GM19099 (cell line): ENCODE data around the gene ROR1.

Experiments
- POLR2A ChIP-seq: IDR thresholded peaks from 3 replicates; pipeline ENCODE4 v1.6.1; 2011; ENCODE audit warnings: low read depth; ENCODE audit not compliant: insufficient read length; ENCODE audit errors: extremely low read depth

Gene ROR1

DNA sequence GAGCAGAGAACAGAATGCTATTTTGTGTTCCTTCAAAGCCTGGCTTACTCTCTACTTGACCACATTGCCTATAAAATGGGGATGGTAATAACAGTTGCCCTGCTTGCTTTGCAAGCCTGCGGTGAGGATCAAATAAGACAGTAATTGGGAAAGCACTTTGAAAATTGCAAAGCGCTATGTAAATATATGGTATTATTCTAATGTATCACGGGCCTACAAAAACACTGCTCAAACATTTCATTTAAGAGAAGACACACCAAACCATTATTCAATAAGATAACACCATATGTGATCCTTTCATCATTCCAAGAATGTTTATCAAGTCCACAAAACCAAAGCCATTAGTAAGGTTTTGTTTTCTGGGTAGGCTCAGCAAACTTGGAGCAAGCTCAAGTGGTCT is 208.4 kb downstream of the ROR1 start:
- no peak for TF ChIP-seq POLR2A

DNA sequence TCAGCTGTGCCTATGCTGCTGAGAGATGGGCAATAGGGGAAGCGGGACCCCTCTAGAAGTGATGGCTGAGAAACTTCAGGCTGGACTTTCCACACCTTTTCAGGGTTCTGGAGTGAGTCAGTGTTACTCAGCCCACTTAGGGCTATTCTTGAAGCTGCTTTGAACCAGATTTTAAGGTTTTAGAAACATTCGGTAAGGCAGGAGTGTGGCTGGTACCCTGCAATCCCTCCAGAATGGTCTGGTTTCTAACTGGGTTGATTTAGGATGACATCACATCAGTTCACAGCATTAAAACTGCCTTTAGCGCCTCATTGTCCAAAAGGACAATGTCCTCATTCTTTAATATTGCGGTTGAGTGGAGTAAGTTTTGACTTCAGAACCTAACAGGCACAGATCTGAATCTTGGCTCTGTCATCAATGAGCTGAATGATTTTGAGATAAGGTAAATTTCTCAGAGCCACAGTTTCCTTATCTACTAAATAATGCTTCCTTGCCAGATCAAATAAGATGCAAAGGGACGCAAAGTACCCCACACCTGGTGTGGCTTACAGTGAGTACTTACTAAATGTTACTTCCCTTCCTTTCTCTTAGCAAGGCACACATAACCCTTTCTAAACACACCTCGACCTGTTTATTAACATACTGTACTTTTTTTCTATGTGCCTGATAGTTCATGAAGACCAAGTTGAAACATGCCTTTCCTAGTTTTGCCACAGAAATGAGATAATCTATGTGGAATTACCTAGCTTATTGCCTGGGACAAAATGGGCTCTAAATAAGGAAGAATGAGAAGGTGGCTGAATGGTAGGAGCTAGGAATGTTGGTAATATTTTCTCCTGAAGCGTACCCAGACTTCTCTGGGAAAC is 209.8 kb downstream of the ROR1 start:
- no peak for TF ChIP-seq POLR2A

DNA sequence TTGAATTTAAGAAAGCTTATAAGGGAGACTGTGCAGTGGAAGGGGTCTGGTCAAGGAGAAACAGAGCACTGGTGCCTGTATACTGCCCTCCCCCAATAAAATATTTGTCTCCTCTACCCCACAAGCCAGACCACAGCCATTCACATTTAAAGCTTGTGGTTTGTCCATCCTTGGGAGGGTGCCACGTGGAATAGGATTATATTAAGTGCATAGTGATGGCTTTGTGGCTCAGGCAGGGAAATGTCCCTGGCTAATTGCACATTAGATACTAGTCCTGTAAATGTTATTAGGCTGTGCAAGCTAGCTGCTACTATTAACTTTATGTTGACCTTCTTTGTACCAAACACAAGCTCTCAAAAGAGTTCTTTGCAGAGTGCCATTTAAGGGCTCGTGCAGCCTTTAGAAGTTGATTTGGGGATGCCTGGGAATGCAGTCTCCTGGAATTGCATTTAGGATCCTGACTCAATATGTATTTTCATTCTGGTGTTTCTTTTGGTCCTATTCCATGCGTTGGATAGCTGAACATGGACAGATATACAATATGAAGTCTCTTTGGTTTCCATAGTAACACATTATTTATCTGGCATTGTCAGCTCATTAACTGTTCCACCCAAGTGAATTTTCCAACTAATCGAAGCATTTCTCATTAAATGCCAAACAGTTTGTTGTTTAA is 210.6 kb downstream of the ROR1 start:
- TF ChIP-seq POLR2A = no peak

DNA sequence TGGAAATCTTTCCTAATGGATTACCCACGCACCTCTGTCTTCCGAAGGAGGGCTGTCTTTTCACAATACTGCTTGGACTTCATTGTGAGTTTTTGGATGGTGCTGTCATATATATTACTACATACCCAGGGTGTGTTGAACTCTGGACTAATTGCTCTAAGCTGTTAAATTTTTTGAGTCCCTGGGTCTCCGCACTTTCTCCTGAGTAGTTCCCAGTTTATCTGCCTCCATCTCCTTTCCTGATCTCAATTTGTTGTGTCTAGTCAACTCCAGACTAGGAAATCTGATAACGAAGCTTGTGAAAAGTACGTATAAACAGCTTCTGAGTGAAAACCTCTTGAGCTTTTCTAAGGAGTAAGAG is 211.1 kb downstream of the ROR1 start:
- TF ChIP-seq POLR2A = no peak

DNA sequence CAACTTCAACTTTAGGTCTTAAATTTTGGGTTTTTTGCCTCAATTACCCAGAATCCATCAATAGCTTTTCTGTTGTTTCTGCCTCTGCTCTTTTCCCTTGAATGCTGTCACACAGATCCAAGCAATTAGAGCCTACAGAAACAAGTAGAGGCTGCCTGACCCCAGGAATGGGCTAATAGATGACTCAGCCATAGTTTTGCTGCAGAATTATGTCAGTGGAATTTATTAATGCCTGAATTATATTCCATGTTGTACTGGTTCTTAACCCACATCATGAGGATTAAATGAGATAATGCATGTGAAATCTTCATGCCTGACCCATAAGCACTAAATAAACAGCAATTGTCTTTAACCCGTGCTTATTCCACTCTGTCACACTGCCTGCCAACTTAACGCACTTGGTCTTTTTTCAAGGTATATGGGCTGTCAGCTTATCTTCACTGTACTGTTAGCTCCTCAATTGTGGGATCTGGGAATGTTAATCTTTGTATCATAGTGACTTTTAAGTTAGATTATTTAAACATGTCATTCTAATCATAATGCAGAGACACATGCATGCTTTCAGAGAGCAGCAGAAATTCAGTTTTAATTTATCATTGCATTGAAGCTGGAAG is 213.3 kb downstream of the ROR1 start:
- no peak for TF ChIP-seq POLR2A

DNA sequence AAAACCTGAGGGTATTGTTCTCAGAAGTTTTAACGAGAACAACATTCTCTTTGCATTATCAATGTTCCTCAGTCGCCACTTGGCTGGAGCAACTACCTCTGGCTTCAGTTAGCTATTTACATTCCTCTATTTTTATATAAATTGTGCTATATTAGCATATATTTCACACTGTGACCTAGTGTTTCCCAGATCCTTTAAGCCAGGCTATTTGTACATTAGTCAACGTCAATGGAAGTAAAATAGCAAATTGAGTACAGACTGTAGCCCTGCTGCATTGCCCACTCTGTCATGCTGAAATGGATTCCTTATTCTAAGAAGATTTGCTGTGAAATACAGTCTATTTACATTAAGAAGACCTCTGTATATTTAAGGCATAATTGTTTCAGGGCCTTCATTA is 213.8 kb downstream of the ROR1 start:
- no peak for TF ChIP-seq POLR2A

DNA sequence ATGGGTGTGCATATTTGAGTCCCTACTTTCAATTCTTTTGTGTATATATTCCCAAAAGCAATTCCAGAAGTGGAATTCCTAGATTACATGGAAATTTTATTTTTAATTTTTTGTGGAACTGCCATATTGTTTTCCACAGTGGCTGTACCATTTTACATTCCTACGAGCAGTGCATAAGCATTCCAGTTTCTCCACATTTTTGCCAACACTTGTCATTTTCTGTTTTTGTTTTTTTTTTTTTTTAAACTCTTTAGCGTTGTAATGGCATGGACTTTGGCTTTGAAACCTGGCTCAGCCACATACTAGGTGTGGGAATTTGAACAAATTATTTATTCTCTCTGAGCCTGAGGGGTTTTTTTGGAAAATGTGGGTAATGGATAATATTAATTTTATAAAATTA is 215.1 kb downstream of the ROR1 start:
- TF ChIP-seq POLR2A = no peak

DNA sequence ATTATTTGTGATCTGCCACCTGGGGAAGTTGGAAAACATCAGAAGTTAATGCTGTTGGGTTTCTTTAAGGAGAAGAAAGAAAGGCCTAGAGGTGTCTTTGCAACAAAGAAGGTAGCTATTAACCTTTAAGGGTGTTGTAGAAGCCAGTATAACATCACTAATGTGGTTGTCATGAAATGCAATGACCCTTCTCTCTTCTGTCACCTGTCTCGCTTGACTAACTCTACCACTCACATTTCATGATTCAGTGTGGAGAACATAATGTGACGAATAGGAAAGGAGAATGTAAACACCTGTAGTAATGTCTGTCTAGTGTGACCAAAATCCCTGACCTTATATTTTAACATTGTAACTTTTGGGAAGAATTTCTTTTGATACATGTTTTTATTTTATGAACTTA is 217.9 kb downstream of the ROR1 start:
- TF ChIP-seq POLR2A = no peak

DNA sequence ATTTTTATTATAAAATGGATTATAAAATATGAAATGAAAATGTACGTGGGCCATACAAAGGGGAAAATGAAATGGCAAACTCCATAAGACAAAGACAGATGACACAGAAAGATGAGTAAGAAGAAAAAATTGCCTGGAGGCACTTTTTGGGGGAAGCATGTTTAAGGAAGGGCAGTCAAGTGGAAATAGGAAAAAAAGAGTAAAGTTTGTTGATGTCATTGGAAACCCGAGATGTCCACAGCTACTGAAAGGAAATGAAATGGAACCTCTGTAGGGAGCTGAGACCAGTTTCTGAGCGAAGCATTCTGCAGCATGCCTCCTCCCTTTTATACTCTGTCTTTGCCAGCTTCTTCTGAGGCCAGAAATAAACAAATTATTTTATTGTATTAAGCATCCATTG is 226.2 kb downstream of the ROR1 start:
- TF ChIP-seq POLR2A = no peak

DNA sequence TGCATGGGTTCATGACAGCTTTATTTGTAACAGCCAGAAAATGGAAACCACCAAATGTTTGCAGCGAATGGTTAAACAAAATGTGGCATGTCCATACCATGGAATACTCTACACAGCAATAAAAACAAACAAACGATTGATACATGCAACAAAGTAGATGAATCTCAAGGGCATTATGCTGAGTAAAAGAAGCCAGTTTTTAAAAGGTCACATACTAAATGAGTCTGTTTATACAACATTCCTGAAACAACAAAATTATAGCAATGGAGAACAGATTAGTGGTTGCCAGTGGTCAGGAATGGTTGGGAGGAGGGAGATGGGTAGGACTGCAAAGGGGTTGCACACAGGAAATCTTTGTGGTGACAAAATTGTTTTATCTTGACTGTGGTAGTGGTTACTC is 227.2 kb downstream of the ROR1 start:
- TF ChIP-seq POLR2A = no peak

DNA sequence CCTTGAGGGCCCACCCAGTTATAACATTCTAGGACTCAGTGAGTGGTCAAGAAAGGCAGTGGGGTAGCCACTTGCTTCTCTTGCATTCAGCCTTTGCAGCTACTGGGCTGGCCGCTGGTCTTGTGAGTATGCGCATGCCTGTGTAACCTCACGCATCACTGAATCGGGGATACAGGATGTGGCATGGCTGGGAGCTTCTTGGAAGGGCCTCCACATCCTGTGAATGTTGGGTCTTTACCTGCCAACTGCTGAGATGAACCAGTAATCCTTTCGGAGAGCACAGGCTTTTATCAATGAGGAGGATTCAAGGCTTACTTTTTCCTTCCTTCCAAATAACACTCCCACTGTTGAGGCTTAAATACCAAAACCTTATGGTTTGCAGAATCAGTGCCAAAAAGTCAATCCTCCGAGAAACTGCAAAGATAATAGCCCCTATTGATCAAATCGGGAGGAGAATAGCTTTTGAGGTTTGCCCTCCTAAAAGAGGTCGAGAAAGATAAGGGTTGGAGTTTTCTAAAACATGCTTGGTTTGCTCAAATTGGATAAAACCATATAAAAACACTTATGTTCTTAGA is 230.7 kb downstream of the ROR1 start:
- TF ChIP-seq POLR2A = no peak

DNA sequence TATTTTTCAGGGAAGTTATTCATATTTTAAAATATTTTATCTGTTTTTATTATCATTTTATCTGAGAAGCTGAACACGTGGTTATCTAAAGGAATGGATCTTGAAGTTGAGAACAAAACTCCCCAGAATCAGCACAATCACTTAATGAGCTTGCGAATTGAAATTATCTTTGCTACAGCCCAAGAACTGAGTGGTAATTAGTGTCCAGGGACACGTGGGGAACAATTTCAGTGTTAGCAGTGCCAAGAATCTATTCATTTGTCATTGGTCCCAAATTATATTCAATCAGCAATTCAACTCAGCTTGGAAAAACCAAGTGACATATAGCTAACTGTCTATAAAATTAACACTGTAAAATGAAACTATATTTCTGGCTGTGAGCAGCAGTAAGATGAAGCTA is 232.0 kb downstream of the ROR1 start:
- TF ChIP-seq POLR2A = no peak

DNA sequence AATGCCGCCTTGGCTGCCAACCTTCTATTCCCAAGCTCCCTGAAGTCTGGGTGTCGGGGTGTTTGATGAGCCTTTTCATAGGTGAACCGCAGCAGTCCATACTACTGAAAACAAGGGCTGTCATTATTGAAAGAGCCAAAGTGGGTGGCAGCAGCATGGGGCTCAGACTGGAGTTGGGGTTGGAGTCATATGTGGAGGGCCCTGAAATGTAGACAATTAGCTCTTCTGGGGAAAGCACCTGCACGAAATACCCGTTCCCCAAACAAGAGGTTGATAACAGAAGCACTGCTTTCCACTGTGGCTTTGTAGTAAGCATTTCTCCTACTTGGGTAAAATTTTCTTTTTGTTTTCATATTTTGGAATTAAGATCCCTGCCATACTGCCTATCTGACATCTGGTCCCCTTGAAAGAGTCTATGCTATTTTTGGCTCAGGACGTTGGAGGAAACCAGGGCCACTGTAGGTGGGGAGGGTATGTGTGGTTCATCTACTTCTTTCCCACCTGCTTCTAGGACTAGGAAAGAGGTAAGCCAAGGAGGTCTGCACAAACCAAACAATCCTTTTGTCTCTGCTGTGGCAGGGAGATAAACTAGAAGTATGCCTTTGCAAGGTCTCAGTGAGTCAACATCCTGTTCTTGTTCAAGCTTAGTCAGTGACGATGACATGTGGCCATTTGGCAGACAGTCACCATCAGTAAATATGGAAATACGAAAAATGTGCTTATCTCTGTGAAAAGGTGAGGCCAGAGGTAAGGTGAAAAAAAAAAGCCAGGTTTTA is 232.6 kb downstream of the ROR1 start:
- no peak for TF ChIP-seq POLR2A

DNA sequence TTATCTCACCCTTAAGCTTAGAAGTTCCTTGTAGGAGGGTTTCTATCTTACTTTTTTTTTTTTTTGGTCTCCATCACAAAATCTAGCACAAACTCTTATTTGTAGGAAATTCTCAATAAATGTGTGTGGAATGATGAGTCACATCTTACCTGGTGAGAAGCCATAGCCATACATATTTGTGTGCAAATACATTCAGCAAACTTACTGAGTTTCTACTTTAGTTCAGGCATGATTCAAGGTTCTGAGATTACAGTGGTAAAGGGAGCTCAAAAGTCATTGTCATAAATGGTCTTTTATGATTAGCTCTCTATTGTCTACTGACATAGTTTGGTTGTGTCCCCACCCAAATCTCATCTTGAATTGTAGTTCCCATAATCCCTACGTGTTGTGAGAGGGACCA is 236.5 kb downstream of the ROR1 start:
- no peak for TF ChIP-seq POLR2A

DNA sequence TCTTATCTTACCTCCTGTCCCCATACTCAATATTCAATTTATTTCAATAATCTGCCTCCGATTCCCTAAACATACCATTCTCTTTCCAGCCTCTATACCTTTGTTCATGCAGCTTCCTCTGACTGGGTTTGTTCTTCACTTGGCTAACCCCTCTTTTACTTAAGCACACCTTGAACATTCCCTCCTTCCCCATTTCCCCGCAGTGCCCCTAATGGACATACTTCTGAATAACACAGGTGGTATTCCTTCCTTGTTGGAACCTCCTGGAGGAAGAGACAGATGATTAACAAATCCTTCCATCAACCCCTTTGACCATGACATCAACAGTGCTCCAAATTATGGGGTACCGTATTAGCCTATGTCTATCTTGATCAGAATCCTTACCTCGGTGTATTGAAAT is 239.6 kb downstream of the ROR1 start:
- no peak for TF ChIP-seq POLR2A
